Activated T-cell treated with anti-CD3 and anti-CD28 coated beads, Interleukin-2, amount 50 U/mL, for 48 hours (primary cell): ENCODE measurements around the gene UBAP1L.
"Not testable (repeated sequence)": the region's sequence is repeated elsewhere in the genome, so short reads cannot be mapped to it uniquely, and the experiment has no call there.

Source experiments
- DNase-seq, 2 experiments: peaks; one replicate each; pipeline ENCODE4 v3.0.0-alpha.2; 2020

The UBAP1L gene

DNA sequence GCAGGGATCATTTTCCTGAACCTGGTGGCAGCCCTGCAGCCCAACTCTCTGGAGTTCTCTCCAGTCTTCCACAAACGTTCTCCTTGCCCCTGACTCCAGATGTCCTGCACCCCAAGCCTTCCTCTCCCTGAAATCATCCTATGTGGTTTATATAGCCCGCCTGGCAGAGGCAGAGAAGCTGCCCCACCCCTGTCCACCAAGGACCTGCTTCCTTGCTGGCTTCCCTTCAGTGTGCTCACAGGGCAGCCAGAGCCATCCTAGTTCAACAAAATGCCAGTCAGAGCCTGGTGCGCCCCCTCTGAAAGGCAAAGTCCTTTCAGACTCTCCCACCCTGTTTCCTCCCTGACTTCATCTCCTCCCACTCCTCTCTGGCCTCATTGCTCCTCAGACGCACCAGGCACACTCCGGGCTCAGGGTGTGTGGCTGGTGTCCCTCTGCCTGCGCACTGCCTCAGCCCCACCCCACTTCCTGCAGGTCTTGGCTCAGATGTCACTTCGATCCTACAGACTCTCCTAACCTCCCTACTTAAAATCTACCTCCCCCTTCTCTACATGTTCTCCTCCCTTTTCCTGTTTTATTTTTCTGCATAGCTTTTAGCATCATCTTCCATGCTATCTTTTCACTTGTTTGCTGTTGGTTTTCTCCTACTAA, 32.6 kb downstream of the UBAP1L start:
- peak in 1 of 2 experiments; percentile 32 for DNase-seq

DNA sequence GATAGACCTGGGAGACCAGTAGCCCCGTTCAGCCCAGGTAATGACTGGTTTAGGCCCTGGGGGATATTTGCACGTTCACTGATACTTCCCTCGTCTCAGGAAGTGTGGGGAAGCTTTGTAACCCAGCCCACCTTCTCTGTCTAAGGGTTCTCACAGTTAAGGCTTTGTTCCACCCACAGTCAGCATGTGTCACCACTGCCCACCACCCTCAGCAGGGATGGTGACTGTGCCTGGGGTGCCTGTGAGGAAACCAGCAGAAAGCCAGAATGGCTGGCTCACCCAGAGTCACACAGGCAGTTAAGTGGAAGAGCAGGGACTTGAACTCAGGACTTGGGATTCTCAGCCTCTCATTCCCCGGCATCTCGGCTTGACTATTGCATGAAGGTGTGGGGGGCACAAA, 33.2 kb downstream of the UBAP1L start:
- DNase-seq = peak; percentile 47 to 56

DNA sequence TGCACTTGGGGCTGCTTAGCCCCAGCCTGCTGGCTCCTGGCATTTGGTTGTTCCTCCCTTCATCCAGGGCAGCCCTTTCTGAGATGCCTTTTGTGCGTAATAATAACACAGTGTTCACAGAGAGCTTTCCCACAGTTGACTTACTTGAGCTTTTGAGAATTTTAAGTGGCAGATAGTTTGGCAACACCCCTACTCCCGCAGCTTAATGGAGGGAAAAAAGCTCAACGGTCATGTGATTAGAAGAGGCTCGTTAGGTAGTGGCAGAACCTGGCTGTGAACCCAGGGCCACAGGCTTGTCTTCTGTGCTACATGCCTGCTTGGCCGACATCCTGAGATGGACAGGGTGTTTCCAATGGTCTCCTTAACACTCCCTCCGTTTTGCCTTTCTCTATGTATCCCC, 33.7 kb downstream of the UBAP1L start:
- no peak for DNase-seq

GRCh38 chr15:65079580-65079979, 35.4 kb downstream of the UBAP1L start:
- no peak for DNase-seq

- DNase-seq = peak; percentile 70 to 77
These were observed 37.0 kb downstream of the UBAP1L start for GRCh38 chr15:65077981-65078352.

DNA sequence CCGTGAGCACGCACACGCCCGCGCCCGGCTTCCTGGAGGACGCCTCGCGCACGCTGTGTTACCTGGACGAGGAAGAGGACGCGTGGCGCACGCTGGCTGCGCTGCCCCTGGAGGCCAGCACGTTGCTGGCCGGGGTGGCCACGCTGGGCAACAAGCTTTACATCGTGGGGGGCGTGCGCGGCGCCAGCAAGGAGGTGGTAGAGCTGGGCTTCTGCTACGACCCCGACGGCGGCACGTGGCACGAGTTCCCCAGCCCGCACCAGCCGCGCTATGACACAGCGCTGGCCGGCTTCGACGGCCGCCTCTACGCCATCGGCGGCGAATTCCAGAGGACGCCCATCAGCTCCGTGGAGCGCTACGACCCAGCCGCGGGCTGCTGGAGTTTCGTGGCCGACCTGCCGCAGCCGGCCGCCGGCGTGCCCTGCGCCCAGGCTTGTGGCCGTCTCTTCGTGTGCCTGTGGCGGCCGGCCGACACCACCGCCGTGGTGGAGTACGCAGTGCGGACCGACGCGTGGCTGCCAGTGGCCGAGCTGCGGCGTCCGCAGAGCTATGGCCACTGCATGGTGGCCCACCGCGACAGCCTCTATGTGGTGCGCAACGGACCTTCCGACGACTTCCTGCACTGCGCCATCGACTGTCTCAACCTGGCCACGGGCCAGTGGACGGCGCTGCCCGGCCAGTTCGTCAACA, 37.6 kb downstream of the UBAP1L start:
- no peak for DNase-seq

- DNase-seq = no peak
These were observed 38.3 kb downstream of the UBAP1L start, which contains the start of gene KBTBD13 for GRCh38 chr15:65076486-65077290. KBTBD13 (plus strand) TSS chr15:65076746; CDS start chr15:65076816, 70 bp downstream.

DNA sequence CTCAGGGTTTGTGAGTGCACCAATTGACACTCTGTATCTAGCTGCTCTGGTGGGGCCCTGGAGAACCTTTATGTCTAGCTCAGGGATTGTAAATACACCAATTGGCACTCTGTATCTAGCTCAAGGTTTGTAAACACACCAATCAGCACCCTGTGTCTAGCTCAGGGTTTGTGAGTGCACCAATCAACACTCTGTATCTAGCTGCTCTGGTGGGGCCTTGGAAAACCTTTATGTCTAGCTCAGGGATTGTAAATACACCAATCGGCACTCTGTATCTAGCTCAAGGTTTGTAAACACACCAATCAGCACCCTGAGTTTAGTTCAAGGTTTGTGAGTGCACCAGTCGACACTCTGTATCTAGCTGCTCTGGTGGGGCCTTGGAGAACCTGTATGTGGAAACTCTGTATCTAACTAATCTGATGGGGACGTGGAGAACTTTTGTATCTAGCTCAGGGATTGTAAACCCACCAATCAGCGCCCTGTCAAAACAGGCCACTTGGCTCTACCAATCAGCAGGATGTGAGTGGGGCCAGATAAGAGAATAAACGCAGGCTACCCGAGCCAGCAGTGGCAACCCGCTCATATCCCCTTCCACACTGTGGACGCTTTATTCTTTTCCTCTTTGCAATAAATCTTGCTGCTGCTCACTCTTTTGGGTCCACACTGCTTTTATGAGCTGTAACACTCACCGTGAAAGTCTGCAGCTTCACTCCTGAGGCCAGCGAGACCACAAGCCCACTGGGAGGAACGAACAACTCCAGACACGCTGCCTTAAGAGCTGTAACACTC, 39.2 kb downstream of the UBAP1L start:
- DNase-seq = not testable (repeated sequence)

GRCh38 chr15:65074946-65075345, 40.1 kb downstream of the UBAP1L start:
- DNase-seq = not testable (repeated sequence)

GRCh38 chr15:65072617-65073016, 42.4 kb downstream of the UBAP1L start:
- DNase-seq = no peak

- no peak for DNase-seq
These were observed 43.0 kb downstream of the UBAP1L start for GRCh38 chr15:65072027-65072426.

GRCh38 chr15:65071381-65071811, 43.6 kb downstream of the UBAP1L start:
- DNase-seq = no peak

DNA sequence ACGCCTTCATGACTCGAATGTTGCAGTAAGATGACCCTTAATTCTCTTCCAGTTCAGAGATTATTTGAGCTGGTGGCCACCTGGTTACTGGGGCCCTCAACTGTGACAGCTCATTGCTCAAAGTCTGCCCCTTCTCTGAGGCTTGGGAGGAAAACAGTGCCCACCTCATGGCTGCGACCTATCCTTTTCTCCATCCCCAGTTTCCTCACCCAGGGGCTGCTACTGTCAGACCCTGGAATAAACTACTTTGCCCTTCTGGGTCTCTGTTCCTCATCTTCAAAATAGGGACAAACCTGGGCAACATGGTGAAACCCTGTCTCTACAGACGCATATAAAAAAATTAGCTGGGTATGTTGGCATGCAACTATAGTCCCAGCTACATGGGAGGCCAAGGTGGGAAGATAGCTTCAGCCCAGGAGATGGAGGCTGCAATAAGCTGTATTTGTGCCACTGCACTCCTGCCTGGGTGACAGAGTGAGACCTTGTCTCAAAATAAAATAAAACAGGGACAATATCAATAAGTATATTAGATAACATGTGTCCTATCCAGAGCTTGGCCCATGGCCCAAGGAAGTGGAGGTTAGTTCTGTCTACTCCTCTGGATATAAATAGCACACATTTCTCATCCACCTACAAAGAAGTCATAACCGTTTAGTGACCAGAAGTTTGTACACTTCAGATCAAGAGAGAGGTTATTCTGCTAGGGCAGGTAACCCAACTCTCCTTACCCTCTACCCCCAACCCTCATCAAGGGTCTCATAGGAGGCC, 45.0 kb downstream of the UBAP1L start:
- no peak for DNase-seq

GRCh38 chr15:65069179-65069578, 45.8 kb downstream of the UBAP1L start:
- DNase-seq = no peak

GRCh38 chr15:65068403-65068788, 46.6 kb downstream of the UBAP1L start:
- no peak for DNase-seq

DNA sequence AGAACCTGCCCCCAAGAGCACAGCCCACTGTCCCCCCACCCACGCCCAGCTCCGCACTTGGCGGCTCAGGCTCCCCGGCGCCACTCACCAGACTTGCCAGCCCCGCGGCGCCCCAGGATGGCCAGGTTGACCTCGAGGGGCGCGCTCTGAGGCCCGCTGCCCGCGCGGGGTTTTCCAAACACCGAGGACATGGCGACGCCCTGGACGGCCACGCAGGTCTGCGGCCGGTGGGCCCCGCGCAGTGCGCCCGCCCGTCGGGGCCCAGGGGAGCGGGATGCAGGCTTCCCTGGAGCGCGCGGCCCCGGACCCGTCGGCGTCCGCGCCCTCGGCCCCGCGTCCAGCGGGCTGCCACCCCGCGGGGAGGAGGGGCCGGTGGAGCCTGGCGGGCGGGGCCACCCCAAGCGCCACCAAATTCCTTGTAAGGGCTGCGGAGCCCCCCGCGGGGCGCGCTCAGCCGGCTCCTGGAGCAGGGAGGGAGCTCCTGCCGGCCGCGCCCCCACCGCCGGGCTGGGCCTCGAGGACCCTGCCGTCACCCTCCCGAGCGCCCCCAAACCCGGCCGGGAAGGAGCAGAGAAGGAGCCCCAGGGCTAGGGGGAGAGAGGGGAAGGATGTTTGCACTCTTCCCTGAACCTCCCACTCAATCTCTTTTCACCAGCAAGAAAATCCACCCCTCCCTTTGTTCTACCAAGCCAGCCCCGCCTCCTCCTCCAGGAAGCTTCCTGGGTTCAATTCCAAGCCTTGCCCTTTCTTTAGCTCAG, 47.2 kb downstream of the UBAP1L start, which contains the start of gene RASL12:
RASL12 (minus strand) TSS at position 347 of the 758 bp plus-strand sequence; CDS start at position 191, 156 bp downstream.
- DNase-seq = no peak

GRCh38 chr15:65067317-65067644, 47.7 kb downstream of the UBAP1L start:
- DNase-seq = no peak

- no peak for DNase-seq
These were observed 48.2 kb downstream of the UBAP1L start for GRCh38 chr15:65066635-65067316.

- DNase-seq = no peak
These were observed 48.9 kb downstream of the UBAP1L start for GRCh38 chr15:65066001-65066634.

GRCh38 chr15:65062726-65063125, 52.3 kb downstream of the UBAP1L start:
- DNase-seq = no peak
